Stimulated activated CD8-positive, alpha-beta memory T cell treated with anti-CD3 and anti-CD28 coated beads, Interleukin-12 subunit alpha, Interleukin-12 subunit beta, amount 100 ng/mL, for 24 hours (primary cell): ENCODE data around the gene CELF2.

ENCODE experiments used
- DNase-seq: peaks from one replicate; pipeline ENCODE4 v3.0.0-alpha.2; 2020; ENCODE audit errors: extremely low read depth

Gene CELF2

DNA sequence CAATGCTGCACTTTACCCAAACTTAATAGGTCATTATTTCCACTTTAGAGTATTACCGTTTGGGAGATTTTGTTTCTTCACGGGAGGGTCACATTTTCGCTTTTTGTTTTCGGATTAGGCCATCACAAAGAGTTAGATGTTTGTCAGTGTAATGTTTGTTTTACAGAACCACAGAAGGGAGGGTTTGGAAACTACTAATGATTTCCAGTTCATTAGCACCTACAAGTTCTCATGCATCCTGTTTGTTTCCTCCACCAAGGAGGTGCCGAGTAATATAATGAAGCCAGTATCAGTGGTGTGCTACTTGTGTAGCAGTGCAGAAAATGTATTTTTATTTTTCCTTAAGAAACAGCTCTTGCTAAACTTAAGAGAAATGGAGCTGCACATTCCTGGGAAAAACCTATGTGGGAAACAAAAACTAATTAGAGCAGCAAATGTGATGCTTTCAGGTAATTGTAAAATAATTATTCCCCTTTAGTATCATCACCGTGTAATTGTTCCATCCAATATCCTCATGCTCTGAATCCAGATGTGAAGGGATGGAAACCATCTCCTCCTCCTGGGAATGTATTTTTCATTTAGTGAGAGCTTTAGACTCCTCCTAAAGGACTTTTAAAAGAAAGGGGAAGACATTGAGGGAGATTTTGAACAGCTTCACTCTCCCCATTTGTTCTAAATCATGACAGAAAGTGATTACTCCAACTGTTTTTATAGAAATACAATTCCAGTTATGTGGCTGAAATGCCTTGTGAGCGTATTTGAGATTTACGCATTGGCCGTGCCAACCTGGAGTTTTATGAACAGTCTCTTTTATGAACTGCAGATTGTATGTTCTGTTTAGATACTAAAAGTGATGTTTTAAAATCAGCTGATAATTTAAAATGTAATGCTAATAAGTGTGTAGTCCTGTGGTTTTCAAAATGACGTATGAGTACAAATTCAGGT is 5.6 kb downstream of the CELF2 start:
- no peak for DNase-seq

DNA sequence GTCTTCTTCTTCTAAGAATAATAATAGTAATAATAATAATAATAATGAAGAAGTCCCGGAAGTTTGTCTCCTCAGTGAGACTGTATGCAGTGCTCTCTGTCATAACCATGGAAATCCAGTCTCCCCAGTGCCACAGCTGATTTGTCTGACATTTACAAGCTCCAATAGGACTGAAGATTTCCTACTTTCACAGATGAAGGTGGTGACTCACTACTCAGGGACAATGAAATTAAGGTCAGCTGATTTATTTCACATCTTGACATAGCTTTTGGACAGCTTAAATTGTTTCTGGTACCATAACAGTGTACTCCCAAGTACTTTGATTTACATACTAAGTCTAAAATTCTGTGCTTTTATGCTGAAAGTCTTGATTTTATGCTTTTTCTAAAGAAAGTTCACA is 6.9 kb downstream of the CELF2 start:
- no peak for DNase-seq

DNA sequence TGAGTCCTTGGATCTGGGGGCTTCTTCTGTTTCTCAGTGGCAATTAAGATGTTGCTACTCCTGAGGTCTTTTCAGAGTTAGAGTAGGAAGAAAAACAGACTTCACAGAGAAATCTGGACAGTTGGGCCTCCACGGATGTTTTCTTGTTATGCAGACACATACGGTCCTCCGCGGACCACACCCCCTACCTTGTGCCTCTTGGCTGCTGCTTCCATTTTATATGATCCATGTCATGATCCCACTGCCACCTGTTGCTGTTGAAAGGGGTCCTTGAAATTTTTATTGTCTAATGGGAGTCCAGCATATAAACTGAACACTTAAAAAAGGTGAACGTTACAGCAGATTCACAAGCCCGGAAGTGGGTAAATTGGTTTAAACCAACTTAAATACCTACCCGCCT is 8.3 kb downstream of the CELF2 start:
- DNase-seq, result no peak

DNA sequence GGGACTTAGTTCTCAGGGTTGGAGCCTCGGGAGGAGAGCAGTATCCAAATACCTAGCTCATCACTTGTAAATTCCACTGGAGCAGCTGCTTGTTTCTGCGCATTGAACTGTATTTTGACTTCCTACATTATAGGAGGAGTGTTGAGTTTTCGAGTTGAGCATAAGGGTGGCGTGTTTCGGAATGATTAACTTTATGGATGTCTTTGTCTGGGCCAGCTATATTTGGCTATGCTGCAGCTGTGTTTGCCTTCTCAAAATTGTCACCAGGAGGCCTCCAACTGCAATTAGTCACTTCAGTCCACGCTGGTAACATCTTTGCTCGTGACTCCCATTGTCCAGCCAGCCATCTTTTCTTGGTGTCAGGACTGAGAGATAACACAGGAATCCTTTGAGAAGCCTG is 9.1 kb downstream of the CELF2 start:
- no peak for DNase-seq

DNA sequence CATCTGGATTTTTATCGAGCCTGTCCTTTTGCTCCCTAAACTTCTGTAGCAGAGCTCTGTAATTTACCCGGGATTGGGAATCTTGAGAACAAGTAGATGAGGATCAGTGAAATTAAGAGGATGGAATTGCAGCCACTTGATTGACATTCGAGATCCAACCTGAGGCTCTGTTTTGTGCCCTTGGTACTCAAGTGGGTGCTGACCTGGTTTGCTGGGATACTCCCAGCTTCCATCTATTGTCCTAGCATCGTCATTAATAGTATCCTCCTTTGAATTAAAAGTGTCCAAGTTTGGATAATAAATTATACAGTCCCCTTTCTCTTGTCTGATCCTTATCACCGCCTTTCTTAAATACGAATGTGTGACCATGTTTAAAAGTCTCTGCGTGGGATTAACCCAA is 17.1 kb downstream of the CELF2 start:
- DNase-seq, result no peak

DNA sequence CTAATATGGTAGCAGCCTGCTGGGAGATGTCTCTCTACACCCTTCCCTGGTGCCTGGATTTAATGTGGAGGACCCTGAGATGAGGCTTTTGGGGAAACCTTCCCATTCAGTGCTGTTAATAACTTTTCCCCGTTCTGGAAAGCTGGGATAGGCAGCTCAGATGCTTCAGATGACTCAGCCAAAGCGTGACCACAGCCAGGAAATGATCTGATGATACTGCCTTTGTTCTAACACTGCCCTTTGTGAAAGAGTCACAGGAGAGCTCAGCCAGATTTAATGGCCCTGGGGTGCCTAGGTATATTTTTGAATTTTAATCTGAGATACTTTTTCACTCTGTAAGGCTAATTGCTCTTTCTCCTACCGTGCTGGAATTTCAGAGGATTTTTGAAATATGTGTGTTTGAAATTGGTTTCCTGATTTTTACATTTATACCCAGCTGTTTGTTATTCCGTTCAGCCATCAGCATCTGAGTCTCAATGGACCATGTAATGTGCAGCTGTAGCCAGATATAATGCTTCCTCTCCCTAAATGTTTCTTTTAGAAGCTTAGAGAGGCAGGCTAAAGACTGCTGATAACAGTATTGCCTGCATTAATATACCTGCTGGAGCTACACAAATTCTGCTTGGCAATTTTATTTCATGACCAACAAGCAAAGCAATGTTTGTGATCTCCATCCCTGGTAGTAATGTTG is 17.8 kb downstream of the CELF2 start:
- DNase-seq, result no peak

DNA sequence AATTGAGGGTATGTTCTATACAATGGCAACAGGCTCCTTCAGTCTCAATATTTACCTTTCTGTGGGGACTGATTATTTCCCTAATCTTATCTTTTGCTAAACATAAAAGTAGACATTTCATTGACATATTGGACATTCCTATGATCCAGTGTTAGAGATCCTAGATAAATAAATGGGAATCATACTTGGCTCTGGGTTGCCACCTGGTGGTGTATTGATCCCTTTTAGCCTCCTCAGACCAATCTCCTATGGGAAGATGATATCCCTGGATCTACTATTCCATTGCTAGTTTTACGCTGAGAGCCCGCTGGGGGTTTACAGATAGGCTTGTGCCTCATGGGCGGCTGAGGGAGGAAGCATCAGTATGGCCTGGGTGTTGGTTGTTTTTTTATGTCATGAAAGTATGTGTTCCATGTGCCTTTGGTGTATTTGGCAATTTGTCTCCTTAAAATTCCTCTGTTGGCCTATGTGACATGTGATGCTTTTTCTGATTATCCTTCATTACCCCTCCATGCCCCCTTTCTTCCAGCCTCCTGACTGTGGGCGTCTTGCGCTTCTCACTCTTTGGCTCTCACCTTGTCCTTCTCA is 18.8 kb downstream of the CELF2 start:
- DNase-seq, result no peak

DNA sequence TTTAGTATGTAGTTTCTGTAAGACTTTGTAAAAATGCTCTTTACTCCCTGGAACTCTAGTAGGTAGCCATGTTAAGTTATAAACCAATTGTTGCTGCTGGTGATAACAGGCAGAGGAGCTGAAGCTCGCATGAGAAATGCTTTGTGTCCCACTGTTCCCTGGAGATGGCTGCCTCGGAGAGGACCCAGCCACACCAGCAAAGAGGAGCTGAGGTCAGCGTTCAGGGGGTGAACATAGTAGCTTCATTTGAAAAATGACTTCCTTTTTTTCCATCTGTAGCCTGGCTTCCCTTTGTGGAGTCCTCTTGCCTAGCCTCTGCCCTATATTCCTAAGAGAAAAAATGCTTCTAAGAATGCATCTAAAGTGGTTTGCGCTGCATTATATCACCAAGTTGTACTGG is 20.3 kb downstream of the CELF2 start:
- no peak for DNase-seq

DNA sequence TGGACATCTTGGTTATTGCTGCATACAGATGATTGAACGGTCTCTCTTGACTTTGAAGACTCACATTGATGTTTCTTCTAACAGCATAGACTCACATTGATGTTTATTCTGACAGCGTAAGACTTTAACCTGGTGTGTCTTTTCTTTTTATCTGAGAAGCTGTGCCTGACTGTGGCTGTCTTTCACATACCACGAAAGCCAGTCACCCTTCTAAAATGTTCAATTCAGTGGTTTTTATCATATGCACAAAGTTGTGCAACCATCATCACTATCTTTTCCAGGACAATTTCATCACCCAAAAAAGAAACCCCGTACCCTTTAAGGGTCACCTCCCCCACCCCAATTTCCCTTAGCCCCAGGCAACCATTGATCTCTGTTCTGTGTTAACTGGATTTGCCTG is 24.7 kb downstream of the CELF2 start:
- no peak for DNase-seq

DNA sequence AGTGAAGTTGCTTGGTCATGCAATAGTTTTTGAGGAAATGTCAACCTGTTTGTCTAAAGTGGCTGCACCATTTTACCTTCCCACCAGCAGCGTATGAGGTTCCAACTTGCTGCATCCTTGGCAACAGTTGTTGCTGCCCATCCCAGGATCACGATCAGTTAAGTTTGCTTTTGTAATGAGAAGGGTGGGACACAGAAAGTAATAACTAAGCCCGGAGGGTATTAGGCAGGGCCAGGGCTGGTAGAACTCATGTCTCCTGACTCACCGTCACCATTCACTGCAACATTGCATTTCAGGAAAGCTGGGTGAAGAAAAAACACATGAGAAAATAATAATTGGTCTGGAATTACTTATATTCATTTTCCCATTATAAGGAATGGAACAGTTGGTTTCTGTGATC is 25.4 kb downstream of the CELF2 start:
- DNase-seq, result no peak

DNA sequence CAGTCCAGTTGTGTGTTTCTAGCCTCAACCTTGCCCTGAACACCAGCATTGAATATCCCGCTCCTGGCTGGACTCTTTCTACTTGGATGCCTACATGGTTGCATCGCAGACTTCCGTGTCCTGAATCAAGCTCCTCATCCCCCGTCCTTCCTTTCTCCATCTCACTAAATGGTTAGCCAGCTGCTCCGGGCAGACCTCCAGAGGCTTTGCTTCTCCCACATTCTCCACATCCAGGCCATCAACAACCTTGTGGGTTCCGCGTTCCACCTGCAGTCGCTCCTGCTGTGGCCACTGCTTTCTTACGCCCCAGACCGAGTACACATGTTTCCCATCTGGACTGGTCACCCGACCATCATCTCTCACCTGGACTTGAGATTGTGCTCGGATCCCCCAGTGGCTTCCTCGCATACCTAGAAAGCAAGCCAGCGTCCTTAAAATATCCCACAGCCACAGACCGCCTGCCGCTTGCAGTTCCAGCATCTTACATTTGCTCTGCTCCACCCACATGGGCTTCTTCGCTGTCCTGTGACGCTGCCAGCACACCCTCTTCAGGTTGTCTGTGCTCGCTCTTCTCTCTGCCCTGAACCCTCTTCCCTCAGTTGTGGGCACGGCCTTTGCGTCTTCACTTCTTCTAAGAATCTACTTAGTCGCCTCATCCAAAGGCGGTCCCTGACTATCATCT is 25.9 kb downstream of the CELF2 start:
- DNase-seq, result no peak

DNA sequence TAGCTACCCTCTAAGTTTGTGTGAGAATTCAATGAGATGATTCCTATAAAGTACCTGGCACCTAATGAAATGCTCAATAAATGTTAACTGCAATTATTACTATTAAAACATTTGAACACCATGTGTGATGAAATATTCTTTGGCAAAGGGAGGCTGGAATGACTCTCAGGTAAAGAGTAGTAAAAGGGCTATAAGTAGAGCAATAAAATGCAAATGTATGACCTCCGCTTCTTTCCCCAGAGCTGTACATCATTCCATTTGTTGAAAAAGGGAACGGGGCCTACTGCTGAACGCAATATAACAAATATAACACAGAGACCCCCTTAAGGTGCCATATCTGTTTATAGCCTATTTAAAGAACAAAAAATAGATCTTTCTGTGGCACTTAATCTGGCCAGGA is 27.8 kb downstream of the CELF2 start:
- DNase-seq, result no peak

DNA sequence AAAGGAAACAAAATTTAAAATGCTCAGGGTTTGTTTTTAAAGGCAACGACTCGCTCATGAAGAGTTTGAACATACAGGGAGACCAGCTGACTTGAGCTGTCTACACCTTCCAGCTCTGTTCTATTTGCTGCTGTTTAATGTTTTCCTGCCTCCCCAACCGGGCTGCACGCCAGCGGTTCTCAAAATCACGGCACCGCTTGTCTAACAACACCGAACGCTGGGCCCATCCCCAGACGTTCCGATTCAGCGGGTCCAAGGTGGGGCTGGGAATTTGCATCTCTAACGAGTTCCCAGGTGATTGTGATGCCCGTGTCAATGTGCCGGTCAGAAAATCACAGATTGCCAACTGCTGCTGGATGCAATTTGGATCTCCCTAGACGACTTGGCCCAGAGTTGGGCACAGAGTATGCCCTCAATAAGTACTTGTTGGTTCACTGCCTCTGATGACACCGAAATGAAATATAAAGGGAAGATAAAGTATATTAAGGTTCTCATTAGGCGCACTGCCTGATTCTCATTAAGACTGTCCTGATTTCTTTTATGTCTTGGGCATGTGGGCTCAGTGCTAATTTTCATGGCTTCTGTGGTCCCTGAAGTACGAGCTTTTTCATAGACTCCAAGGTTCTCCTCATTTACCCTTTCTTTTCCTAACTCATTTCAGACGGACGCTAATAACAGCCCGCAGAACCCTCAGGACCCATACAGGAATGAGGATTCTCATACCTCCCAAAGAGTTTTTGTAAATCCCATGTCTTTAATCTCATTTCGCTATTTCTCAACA is 28.5 kb downstream of the CELF2 start:
- DNase-seq, result no peak

DNA sequence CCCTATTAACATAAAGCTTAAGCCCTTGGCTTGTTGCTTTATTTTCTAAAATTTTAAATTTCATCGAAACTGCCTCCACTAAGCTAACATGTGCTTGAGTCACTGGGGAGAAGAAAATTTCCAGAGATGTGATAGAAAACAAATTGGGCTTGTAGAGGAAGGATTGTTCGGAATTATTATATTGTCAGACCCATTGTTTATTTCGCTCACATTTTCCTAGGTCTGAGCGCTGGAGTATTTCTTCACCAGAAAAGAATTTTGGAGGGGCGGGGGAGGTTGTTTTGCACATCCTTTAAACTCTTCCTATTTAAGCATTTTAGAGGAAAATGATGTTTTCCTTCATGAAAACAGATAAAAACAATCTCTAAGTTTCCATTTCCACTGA is 29.1 kb downstream of the CELF2 start:
- DNase-seq, result no peak

DNA sequence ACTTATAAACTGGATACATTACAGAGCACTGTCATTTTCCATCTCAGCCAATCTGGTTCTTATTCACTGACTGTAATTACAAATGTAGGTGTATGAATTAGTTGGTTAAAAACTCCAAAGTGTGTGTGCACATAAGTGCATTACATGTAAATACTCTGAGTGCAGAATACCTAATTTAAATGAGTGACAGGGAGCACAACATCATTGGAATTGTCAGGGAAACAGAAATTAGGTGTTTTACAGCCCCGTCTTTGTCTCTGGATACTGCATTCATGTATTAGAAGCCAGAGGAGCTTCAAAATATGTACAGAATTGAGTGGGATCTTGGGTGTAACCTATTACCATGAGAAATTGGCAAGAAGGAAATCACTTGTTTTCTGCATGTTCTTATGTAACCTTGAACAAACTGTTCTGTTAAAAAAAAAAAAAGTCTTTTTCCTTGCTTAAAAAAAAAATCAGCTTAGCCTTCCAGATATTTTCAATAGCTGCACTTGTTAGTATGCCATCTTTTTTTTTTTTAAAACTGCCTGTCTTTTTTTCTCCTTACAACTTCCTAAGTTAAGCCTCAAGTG is 31.1 kb downstream of the CELF2 start:
- no peak for DNase-seq

DNA sequence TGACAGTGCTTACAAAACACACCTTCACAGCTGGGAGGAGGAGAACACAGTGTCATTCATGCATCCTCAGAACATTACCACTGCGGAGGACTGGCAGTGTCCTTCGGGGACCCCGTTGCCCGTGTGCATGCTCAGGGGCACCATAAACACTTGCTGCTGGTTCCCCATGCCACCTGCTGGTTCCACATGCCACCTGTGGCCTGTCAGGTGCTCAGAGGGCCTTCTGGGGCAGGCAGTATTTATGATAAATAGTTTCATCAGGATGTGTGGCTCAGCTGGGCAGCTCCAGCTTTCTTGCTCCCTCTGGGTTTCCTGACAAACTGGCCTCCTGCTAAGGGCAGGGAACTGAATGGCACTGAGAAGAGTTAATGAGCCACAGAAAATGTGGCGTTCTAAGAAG is 32.1 kb downstream of the CELF2 start:
- no peak for DNase-seq

DNA sequence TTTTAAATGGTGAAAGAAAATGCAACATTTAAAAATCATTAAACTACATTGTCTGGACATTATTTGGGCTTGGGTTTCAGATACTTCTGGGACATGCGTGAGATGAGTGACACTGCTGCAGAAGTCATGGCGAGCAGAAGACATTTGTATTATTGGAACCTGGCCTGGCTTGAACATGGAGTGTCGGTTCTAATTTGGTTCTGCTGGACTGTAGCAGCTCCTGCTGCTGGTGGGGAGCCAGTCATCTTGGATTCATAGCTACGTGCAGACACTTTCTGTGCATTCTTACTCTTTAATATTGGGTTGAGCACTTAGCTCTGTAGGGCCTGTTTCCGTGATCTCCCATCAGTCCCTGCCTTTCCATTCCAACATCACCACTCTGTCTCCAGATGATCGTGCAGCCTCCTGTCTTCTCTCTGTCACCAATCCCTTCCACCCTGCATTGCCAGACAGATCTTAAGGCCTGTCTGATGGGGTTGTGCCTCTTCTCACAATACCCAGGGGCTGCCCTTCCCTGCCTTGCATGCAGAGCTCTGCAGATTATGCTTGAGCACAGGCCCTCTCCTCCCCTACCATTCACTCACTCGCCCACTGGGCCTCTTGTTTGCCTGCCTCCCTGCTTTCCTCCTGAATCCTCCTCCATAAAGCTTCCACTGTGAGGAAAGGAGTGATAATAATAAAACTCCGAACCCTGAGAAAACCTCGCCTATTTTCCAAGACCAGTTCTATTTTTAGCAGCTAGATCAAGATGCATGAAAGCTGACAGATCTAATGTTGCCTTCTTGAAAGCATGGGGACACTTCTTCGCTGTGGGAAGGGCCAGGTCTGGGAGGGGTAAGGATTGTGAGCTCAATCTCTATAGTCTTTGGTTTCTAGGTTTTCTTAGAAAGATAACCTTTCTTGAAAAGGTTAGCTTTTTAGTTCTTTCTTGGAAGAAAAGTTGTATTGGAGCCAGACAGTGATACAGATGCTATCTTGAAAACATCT is 32.9 kb downstream of the CELF2 start:
- no peak for DNase-seq

DNA sequence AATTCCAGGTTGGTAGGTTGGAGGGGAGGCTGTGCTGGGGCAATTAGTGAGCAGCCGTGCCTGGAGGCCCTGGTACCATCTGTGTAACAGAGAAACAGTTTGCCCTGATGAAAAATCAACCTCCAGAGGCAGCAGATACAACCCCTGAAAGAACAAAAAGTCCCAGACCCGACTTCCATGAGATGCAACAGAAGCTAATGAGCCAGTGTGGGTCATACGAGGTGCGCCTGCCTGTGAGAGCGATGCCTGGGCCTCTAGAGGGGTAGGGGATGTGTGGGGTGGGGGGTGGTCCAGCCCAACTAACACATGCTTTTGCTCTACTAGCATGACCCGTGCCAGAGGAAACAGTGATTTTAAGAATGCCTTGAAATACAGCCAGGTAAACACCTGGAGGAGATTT is 39.3 kb downstream of the CELF2 start:
- DNase-seq, result no peak

DNA sequence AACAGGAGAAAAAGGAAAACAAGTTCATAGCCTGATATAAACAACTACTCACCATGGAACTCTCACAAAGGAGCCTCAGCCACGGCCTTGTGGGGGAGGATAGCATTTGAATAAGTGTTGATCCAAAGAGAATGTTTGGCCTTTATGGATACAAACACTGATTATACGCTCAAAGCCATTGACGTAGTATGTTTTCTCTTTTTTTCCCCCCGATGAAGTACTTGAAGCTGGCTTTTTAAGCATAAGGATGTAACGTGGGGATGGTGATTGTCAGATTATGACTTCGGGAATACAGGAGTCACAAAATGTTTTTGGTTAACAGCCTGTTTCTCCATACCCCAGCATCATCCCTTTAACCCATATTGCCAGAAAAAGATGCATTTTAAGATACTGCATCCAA is 39.8 kb downstream of the CELF2 start:
- DNase-seq, result no peak

DNA sequence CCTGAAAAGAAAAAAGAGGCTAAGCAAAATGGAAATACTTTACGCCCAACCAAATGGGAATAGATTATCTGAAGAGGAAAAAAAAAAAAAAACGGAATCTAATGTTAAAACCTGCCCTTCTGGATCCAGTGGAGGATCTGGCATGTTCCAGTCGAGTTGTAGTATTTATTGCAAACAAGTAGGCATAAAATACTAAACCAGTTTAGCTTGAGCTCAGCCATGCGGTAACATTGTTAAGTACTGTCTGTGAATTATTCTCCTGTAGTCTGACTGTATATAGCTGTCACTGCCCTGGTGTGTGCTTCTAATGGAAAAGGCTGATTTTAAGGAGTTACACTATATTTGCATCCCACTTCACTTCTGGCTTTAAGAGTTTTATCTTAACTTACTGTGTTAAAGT is 40.3 kb downstream of the CELF2 start:
- no peak for DNase-seq
